ENCODE results near the gene TRIM46.
"Not testable (repeated sequence)": the region's sequence is repeated elsewhere in the genome, so short reads cannot be mapped to it uniquely, and the experiment has no call there.

Gene TRIM46

DNA sequence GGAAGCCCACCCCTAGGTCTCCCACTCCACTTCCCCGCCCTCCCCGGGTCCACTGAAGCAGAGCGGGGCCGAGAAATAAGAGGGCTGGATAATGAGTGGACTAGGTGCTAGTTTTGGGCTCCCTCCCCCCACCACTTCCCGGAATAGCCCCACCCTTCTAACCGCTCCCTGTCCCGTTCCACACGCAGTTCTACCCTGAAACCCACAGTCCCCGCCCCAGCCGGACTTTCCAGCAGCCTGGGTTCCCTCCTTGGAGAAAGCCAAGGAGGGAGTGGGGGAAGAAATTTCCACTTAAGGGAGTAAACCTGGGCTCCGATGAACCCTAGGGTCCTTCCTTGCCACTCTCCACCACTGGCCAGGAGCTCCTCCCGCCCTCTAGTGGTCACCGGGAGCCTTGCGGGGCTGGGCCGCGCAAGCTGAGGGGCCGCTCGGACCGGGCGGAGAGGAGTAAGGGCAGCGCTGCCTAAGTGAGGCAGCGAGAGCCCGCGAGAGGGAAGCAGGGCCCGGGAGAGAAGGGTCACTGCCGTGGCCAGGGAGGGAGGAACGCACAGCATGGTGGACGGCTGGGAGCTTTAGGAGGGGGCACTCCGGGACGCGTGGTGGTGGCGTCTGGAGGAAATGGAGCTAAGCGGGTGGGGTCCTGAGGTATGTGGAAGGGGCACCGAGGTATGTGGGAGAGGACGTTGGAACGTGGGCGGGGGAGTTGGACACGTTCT is 19.8 kb downstream of the TRIM46 start:
- peak overlapping the region; percentile 54 for H3K9ac ChIP-seq (ENCODE audit: low read length)
- peak overlapping the region; percentile 56 to 82 for H3K4me3 ChIP-seq (ENCODE audit: low read depth in 1 of 2, low read length in 2 of 2)
- no peaks in the 10 kb centered on the region for H3K27me3 ChIP-seq (ENCODE audit: control insufficient read depth in 1 of 2, insufficient read depth in 2 of 2, low read length in 2 of 2)
- peaks cover 16% of the 10 kb centered on the region for H3K4me1 ChIP-seq (ENCODE audit: insufficient read depth, low read length)
- no peaks in the 10 kb centered on the region for H3K9me3 ChIP-seq (ENCODE audit: low read length)
- peak overlapping the region; percentile 89 for H3K27ac ChIP-seq (ENCODE audit: low read depth, low read length)
- peaks cover 20% of the 10 kb centered on the region for H3K36me3 ChIP-seq (ENCODE audit: insufficient read depth, low read length)

GRCh38 chr1:155193991-155194240 is 20.3 kb downstream of the TRIM46 start:
- Histone ChIP-seq H3K36me3 (ENCODE audit: insufficient read depth, low read length) (peaks cover 20% of the 10 kb centered on the region), H3K4me3 (ENCODE audit: low read depth in 1 of 2, low read length in 2 of 2) (peak overlapping the region; percentile 56 to 82), H3K4me1 (ENCODE audit: insufficient read depth, low read length) (peaks cover 16% of the 10 kb centered on the region), H3K27ac (ENCODE audit: low read depth, low read length) (peak overlapping the region; percentile 89), H3K9ac (ENCODE audit: low read length) (peak overlapping the region; percentile 54)
- not testable (repeated sequence) for H3K9me3 ChIP-seq (ENCODE audit: low read length); H3K27me3 ChIP-seq (ENCODE audit: control insufficient read depth in 1 of 2, insufficient read depth in 2 of 2, low read length in 2 of 2)

DNA sequence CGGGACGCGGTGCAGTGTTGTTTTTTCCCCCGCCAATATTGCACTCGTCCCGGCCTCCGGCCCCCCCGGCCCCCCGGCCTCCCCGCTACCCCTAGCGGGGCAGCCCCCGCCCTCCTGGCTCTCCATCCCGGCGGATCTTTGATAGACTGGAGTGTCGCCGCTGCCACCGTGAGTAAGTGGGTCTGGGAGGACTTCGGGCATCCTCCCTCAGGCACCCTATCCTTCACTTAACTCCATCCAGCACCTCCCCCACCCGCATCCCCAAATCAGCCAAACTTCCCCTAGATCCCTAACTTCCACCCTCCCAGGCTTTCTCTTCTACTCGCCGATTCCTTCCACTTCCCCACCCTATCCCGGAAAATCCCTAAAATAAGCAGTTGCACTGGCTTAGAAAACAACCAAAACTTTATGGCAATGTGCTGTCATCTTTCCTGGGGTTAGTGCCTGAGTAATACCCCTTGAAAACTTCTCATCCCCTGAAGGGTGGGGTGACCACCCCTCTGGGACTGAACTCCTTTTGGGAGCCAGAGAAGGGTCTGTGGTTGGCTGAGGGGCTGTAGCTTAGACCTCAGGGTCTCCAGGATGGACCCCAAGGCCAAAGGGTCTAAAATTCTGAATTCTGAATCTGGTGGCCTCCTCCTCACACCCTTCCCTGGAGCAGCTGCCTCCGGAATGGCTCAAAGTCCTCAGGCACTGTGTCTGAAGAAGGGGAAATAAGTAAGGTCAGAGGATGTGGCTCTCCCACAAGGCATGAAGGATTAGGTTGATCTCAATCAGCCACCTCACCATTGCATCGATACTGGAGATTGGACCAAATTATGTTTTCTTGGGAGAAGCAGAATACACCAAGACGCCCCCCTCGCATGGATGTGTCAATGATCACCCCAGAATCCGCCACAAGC is 21.8 kb downstream of the TRIM46 start:
- Histone ChIP-seq H3K27ac (ENCODE audit: low read depth, low read length) (peak overlapping the region; percentile 89), H3K4me1 (ENCODE audit: insufficient read depth, low read length) (peaks cover 16% of the 10 kb centered on the region), H3K9ac (ENCODE audit: low read length) (peak overlapping the region; percentile 41), H3K4me3 (ENCODE audit: low read depth in 1 of 2, low read length in 2 of 2) (peak overlapping the region; percentile 32 to 56), H3K36me3 (ENCODE audit: insufficient read depth, low read length) (peaks cover 29% of the 10 kb centered on the region), H3K9me3 (ENCODE audit: low read length) (no peaks in the 10 kb centered on the region), H3K27me3 (ENCODE audit: control insufficient read depth in 1 of 2, insufficient read depth in 2 of 2, low read length in 2 of 2) (no peaks in the 10 kb centered on the region)

GRCh38 chr1:155196103-155196892 is 22.6 kb downstream of the TRIM46 start:
- Histone ChIP-seq H3K4me1 (ENCODE audit: insufficient read depth, low read length) (peaks cover 16% of the 10 kb centered on the region), H3K4me3 (ENCODE audit: low read depth in 1 of 2, low read length in 2 of 2) (no peak overlapping the region), H3K36me3 (ENCODE audit: insufficient read depth, low read length) (peaks cover 38% of the 10 kb centered on the region), H3K9ac (ENCODE audit: low read length) (no peak overlapping the region), H3K9me3 (ENCODE audit: low read length) (no peaks in the 10 kb centered on the region), H3K27ac (ENCODE audit: low read depth, low read length) (peak overlapping the region; percentile 89), H3K27me3 (ENCODE audit: control insufficient read depth in 1 of 2, insufficient read depth in 2 of 2, low read length in 2 of 2) (no peaks in the 10 kb centered on the region)

- Histone ChIP-seq H3K9me3 (ENCODE audit: low read length) (no peaks in the 10 kb centered on the region), H3K36me3 (ENCODE audit: insufficient read depth, low read length) (peaks cover 45% of the 10 kb centered on the region), H3K27ac (ENCODE audit: low read depth, low read length) (no peak overlapping the region), H3K4me3 (ENCODE audit: low read depth in 1 of 2, low read length in 2 of 2) (no peak overlapping the region), H3K4me1 (ENCODE audit: insufficient read depth, low read length) (peaks cover 16% of the 10 kb centered on the region), H3K27me3 (ENCODE audit: control insufficient read depth in 1 of 2, insufficient read depth in 2 of 2, low read length in 2 of 2) (no peaks in the 10 kb centered on the region), H3K9ac (ENCODE audit: low read length) (no peak overlapping the region)
Measured at GRCh38 chr1:155196893-155197638, 23.4 kb downstream of the TRIM46 start.

- Histone ChIP-seq H3K4me1 (ENCODE audit: insufficient read depth, low read length) (peaks cover 15% of the 10 kb centered on the region), H3K36me3 (ENCODE audit: insufficient read depth, low read length) (peaks cover 54% of the 10 kb centered on the region), H3K9ac (ENCODE audit: low read length) (no peak overlapping the region), H3K27me3 (ENCODE audit: control insufficient read depth in 1 of 2, insufficient read depth in 2 of 2, low read length in 2 of 2) (no peaks in the 10 kb centered on the region), H3K27ac (ENCODE audit: low read depth, low read length) (no peak overlapping the region), H3K4me3 (ENCODE audit: low read depth in 1 of 2, low read length in 2 of 2) (no peak overlapping the region), H3K9me3 (ENCODE audit: low read length) (no peaks in the 10 kb centered on the region)
Measured at GRCh38 chr1:155197901-155198546, 24.4 kb downstream of the TRIM46 start.

DNA sequence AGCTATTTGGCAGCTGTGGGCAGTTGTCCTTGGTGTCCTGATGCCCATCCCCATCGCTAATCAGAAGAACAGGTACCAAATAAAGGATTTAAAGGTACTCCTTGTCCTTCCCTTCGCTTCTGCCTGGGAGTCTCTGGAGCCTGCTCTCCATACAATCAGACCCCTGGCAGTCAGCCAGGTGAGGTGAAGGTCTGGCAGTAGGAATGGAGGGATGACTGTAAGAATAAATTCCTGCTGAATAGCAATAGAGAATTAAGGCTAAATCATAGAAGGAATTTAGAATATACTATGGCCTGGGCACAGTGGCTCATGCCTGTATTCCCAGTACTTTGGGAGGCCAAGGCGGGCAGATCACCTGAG is 24.9 kb downstream of the TRIM46 start:
- Histone ChIP-seq H3K9ac (ENCODE audit: low read length) (no peak overlapping the region), H3K27ac (ENCODE audit: low read depth, low read length) (no peak overlapping the region), H3K4me1 (ENCODE audit: insufficient read depth, low read length) (peaks cover 12% of the 10 kb centered on the region), H3K4me3 (ENCODE audit: low read depth in 1 of 2, low read length in 2 of 2) (no peak overlapping the region), H3K27me3 (ENCODE audit: control insufficient read depth in 1 of 2, insufficient read depth in 2 of 2, low read length in 2 of 2) (no peaks in the 10 kb centered on the region), H3K36me3 (ENCODE audit: insufficient read depth, low read length) (peaks cover 59% of the 10 kb centered on the region), H3K9me3 (ENCODE audit: low read length) (no peaks in the 10 kb centered on the region)

DNA sequence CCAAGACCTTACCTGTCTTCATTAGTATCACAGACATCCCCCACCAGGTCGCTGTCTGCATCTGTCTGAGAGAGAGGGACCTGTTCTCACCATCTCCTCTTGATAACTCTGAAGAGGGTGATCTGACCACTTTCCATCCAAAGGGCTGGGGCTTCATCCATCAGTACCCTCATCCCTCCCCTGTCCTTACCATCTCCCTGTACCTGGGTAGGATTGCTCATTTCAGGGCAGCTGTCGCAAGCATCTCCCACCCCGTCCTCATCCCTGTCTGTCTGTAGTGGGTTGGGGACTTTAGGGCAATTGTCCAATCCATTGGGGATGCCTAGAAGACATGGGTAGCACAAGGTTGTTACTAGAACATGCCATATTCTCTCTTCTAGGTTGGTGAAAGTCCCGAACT is 26.1 kb downstream of the TRIM46 start:
- peaks cover 12% of the 10 kb centered on the region for H3K4me1 ChIP-seq (ENCODE audit: insufficient read depth, low read length)
- no peaks in the 10 kb centered on the region for H3K9me3 ChIP-seq (ENCODE audit: low read length)
- H3K27ac ChIP-seq (ENCODE audit: low read depth, low read length), result no peak overlapping the region
- no peak overlapping the region for H3K4me3 ChIP-seq (ENCODE audit: low read depth in 1 of 2, low read length in 2 of 2)
- peaks cover 61% of the 10 kb centered on the region for H3K36me3 ChIP-seq (ENCODE audit: insufficient read depth, low read length)
- no peak overlapping the region for H3K9ac ChIP-seq (ENCODE audit: low read length)
- no peaks in the 10 kb centered on the region for H3K27me3 ChIP-seq (ENCODE audit: control insufficient read depth in 1 of 2, insufficient read depth in 2 of 2, low read length in 2 of 2)

GRCh38 chr1:155200920-155201319 is 27.3 kb downstream of the TRIM46 start:
- peaks cover 8% of the 10 kb centered on the region for H3K4me1 ChIP-seq (ENCODE audit: insufficient read depth, low read length)
- no peak overlapping the region for H3K9ac ChIP-seq (ENCODE audit: low read length)
- H3K9me3 ChIP-seq (ENCODE audit: low read length), result no peaks in the 10 kb centered on the region
- no peak overlapping the region for H3K27ac ChIP-seq (ENCODE audit: low read depth, low read length)
- peaks cover 63% of the 10 kb centered on the region for H3K36me3 ChIP-seq (ENCODE audit: insufficient read depth, low read length)
- no peaks in the 10 kb centered on the region for H3K27me3 ChIP-seq (ENCODE audit: control insufficient read depth in 1 of 2, insufficient read depth in 2 of 2, low read length in 2 of 2)
- H3K4me3 ChIP-seq (ENCODE audit: low read depth in 1 of 2, low read length in 2 of 2), result no peak overlapping the region

- Histone ChIP-seq H3K27ac (ENCODE audit: low read depth, low read length) (no peak overlapping the region), H3K4me3 (ENCODE audit: low read depth in 1 of 2, low read length in 2 of 2) (no peak overlapping the region), H3K9me3 (ENCODE audit: low read length) (no peaks in the 10 kb centered on the region), H3K36me3 (ENCODE audit: insufficient read depth, low read length) (peaks cover 53% of the 10 kb centered on the region), H3K27me3 (ENCODE audit: control insufficient read depth in 1 of 2, insufficient read depth in 2 of 2, low read length in 2 of 2) (no peaks in the 10 kb centered on the region), H3K4me1 (ENCODE audit: insufficient read depth, low read length) (peaks cover 15% of the 10 kb centered on the region), H3K9ac (ENCODE audit: low read length) (no peak overlapping the region)
Measured at GRCh38 chr1:155202198-155202597, 28.5 kb downstream of the TRIM46 start.

Data from muscle layer of colon (tissue), 2 donors.